IMR-90 (cell line): Measurements from ENCODE around the gene TTC23L. TPM values are rescaled to one million over a fixed set of nuclear protein-coding genes. Genes with fewer than 3 reads are reported as not detected.

Source experiments
- ATAC-seq: fragments of 200-7000 bp; cut with Tn5 transposase; 2 replicates; pipeline ENCODE4 v1.9.1; 2020; ENCODE audit warnings: low read depth, mild to moderate bottlenecking, moderate library complexity
- BruUV-seq: library from RNA; stranded (reverse); fragments of 400-500 nt; replicated peaks from 2 replicates; lab custom pipeline; 2021; lab: Mats Ljungman, UMichigan
- CTCF ChIA-PET: fragments of 300-600 bp; formaldehyde crosslinking; extraction: SDS; loops from one replicate; lab custom pipeline; 2021; ENCODE audit warnings: antibody characterized with exemption; lab: Yijun Ruan, JAX
- POLR2A ChIA-PET: fragments of 300-600 bp; sonication (Branson Sonifier 250); formaldehyde crosslinking; loops from one replicate; lab custom pipeline; 2022; ENCODE audit warnings: antibody characterized with exemption; ENCODE audit not compliant: unreplicated experiment; lab: Charles Lee
- DNase-seq: peaks from one replicate; pipeline ENCODE4 v3.0.0; 2013
- H2AFZ ChIP-seq: replicated peaks from 2 replicates; pipeline ENCODE3; 2013; ENCODE audit warnings: low read length, mild to moderate bottlenecking; ENCODE audit not compliant: poor library complexity
- H2AK5ac ChIP-seq: 2 replicates; pipeline ENCODE4 v1.6.1; 2013; ENCODE audit warnings: low read depth, low read length, inconsistent platforms
- H2AK9ac ChIP-seq: replicated peaks from 2 replicates; pipeline ENCODE3; 2013; ENCODE audit warnings: mild to moderate bottlenecking, low read depth, low read length, moderate library complexity; ENCODE audit not compliant: poor library complexity
- H2BK120ac ChIP-seq: 2 replicates; pipeline ENCODE4 v1.6.1; 2013; ENCODE audit warnings: low read depth, low read length, inconsistent platforms
- H2BK15ac ChIP-seq: 3 replicates; pipeline ENCODE4 v1.6.1; 2013; ENCODE audit warnings: low read depth, low read length, inconsistent platforms
- H2BK20ac ChIP-seq: 2 replicates; pipeline ENCODE4 v1.6.1; 2013; ENCODE audit warnings: low read depth, mild to moderate bottlenecking, inconsistent platforms, low read length, moderate library complexity
- H2BK5ac ChIP-seq: 2 replicates; pipeline ENCODE4 v1.6.1; 2013; ENCODE audit warnings: mild to moderate bottlenecking, low read depth, low read length, inconsistent platforms; ENCODE audit not compliant: poor library complexity, severe bottlenecking
- H3K14ac ChIP-seq: replicated peaks from 2 replicates; pipeline ENCODE4 v1.6.1; 2013; ENCODE audit warnings: low read depth, low read length, inconsistent platforms
- H3K18ac ChIP-seq: 2 replicates; pipeline ENCODE4 v1.6.1; 2013; ENCODE audit warnings: low read depth, low read length, control low read depth
- H3K23ac ChIP-seq: 2 replicates; pipeline ENCODE4 v1.6.1; 2013; ENCODE audit warnings: low read depth, low read length, inconsistent platforms
- H3K27ac ChIP-seq: 2 replicates; pipeline ENCODE4 v1.5.1; 2013; ENCODE audit warnings: mild to moderate bottlenecking, control low read depth, low read length; ENCODE audit not compliant: insufficient read depth
- H3K27me3 ChIP-seq: 2 replicates; pipeline ENCODE4 v1.6.1; 2013; ENCODE audit warnings: low read length; ENCODE audit not compliant: control insufficient read depth, insufficient read depth
- H3K36me3 ChIP-seq: 2 replicates; pipeline ENCODE4 v1.6.1; 2013; ENCODE audit warnings: low read length, mixed read lengths; ENCODE audit not compliant: control insufficient read depth, insufficient read depth
- H3K4ac ChIP-seq: 2 replicates; pipeline ENCODE4 v1.6.1; 2013; ENCODE audit warnings: low read depth, low read length, inconsistent platforms
- H3K4me1 ChIP-seq: 2 replicates; pipeline ENCODE4 v1.6.1; 2013; ENCODE audit warnings: low read length, mixed read lengths; ENCODE audit not compliant: control insufficient read depth, insufficient read depth
- H3K4me2 ChIP-seq: 2 replicates; pipeline ENCODE4 v1.6.1; 2013; ENCODE audit warnings: low read depth, mild to moderate bottlenecking, control low read depth, low read length, moderate library complexity
- H3K4me3 ChIP-seq: 2 replicates; pipeline ENCODE4 v1.5.1; 2013; ENCODE audit warnings: low read depth, mild to moderate bottlenecking, control low read depth, low read length, moderate library complexity; ENCODE audit not compliant: insufficient read depth
- H3K56ac ChIP-seq: 2 replicates; pipeline ENCODE4 v1.6.1; 2013; ENCODE audit warnings: low read length, inconsistent platforms; ENCODE audit not compliant: insufficient read depth; ENCODE audit errors: extremely low read depth
- H3K79me1 ChIP-seq, 2 experiments: 2 replicates each; pipeline ENCODE4 v1.6.1; 2013; ENCODE audit warnings: low read length in 2 of 2, inconsistent platforms in 1 of 2, low read depth in 1 of 2
- H3K9ac ChIP-seq: 2 replicates; pipeline ENCODE4 v1.6.1; 2013; ENCODE audit warnings: low read depth, low read length, control low read depth
- H3K9me1 ChIP-seq: 2 replicates; pipeline ENCODE4 v1.6.1; 2013; ENCODE audit warnings: low read length, inconsistent platforms; ENCODE audit not compliant: insufficient read depth
- H3K9me3 ChIP-seq: 2 replicates; pipeline ENCODE4 v1.6.1; 2013; ENCODE audit warnings: low read length; ENCODE audit not compliant: control insufficient read depth, insufficient read depth
- H4K20me1 ChIP-seq: 2 replicates; pipeline ENCODE4 v1.6.1; 2013; ENCODE audit warnings: low read length, inconsistent platforms; ENCODE audit not compliant: insufficient read depth
- H4K5ac ChIP-seq: 2 replicates; pipeline ENCODE4 v1.6.1; 2013; ENCODE audit warnings: mild to moderate bottlenecking, low read depth, low read length, control low read depth
- H4K8ac ChIP-seq, 2 experiments: 2 replicates each; pipeline ENCODE4 v1.6.1; 2013; ENCODE audit warnings: low read depth in 2 of 2, low read length in 2 of 2, control low read depth in 1 of 2, inconsistent platforms in 1 of 2
- H4K91ac ChIP-seq: 2 replicates; pipeline ENCODE4 v1.6.1; 2013; ENCODE audit warnings: low read depth, low read length, inconsistent platforms; ENCODE audit not compliant: insufficient read depth
- CEBPB ChIP-seq: IDR thresholded peaks from 2 replicates; pipeline ENCODE4 v1.6.1; 2012; ENCODE audit warnings: low read depth, low read length, improper control_type of control experiment
- ELK1 ChIP-seq: fragments of 150-350 bp; IDR thresholded peaks from 2 replicates; pipeline ENCODE4 v1.6.1; 2016; ENCODE audit warnings: low read depth, mild to moderate bottlenecking, low read length, moderate library complexity, borderline replicate concordance
- MAZ ChIP-seq: IDR thresholded peaks from 2 replicates; pipeline ENCODE4 v1.6.1; 2012; ENCODE audit warnings: low read depth, mild to moderate bottlenecking, low read length, improper control_type of control experiment, moderate library complexity, borderline replicate concordance
- MXI1 ChIP-seq: IDR thresholded peaks from 2 replicates; pipeline ENCODE4 v1.6.1; 2012; ENCODE audit warnings: low read depth, mild to moderate bottlenecking, low read length, moderate library complexity, borderline replicate concordance
- NFE2L2 ChIP-seq: fragments of 150-350 bp; IDR thresholded peaks from 2 replicates; pipeline ENCODE4 v1.6.1; 2016; ENCODE audit warnings: low read depth, mild to moderate bottlenecking, low read length
- POLR2A ChIP-seq: IDR thresholded peaks from 2 replicates; pipeline ENCODE4 v1.6.1; 2012; ENCODE audit warnings: mild to moderate bottlenecking, low read depth, low read length
- RAD21 ChIP-seq: IDR thresholded peaks from 2 replicates; pipeline ENCODE4 v1.6.1; 2012; ENCODE audit warnings: low read length, improper control_type of control experiment
- RCOR1 ChIP-seq: IDR thresholded peaks from 2 replicates; pipeline ENCODE4 v1.6.1; 2012; ENCODE audit warnings: mild to moderate bottlenecking, low read length, improper control_type of control experiment; ENCODE audit not compliant: insufficient replicate concordance
- RFX5 ChIP-seq: IDR thresholded peaks from 2 replicates; pipeline ENCODE4 v1.8.0; 2012; ENCODE audit warnings: low read depth, mild to moderate bottlenecking, low read length, moderate library complexity
- WGBS, 2 experiments: methylation state at CpG; one replicate each; pipeline versions ENCODE4 v1.1.5 to v1.1.7; 2013; ENCODE audit warnings: missing lambda C conversion rate in 2 of 2; ENCODE audit not compliant: insufficient read length in 1 of 2; ENCODE audit errors: extremely low coverage in 2 of 2; 5-methylcytosine and 5-hydroxymethylcytosine counted together
- dilution Hi-C: fragments of 300-500 bp; cut with HindIII; formaldehyde crosslinking; loops from one replicate; pipeline ENCODE4 v1.14.3; 2018; ENCODE audit warnings: low sequenced_read_pairs; ENCODE audit not compliant: unreplicated experiment
- in situ Hi-C: fragments of 300-500 bp; cut with MboI; formaldehyde crosslinking; loops from 3 replicates; pipeline ENCODE4 v1.14.3; 2019; ENCODE audit warnings: low sequenced_read_pairs, inconsistent platforms, mixed read lengths
- intact Hi-C: fragments of 100-400 bp; cut with micrococcal nuclease; formaldehyde crosslinking; loops from 2 replicates; pipeline ENCODE4 v1.10.0; 2022
- polyA plus RNA-seq, 3 experiments: library from polyadenylated mRNA; depleted of rRNA; stranded (reverse); fragments of >200 nt; gene quantifications; 2 replicates each; pipeline ENCODE4 v1.2.3, GENCODE V29; 2012; ENCODE audit warnings: low replicate concordance in 1 of 3
- total RNA-seq: library from RNA; depleted of rRNA; stranded (reverse); fragments of >200 nt; gene quantifications from 2 replicates; pipeline ENCODE4 v1.2.3, GENCODE V29; 2012

The TTC23L gene
- total and polyA plus RNA-seq, 2 of the 4 experiments (the other 2 are of a cell fraction): under 0.01 TPM; not detected in 1

- peaks cover 51% of the 10 kb centered on the region for H3K36me3 ChIP-seq
- no peak overlapping the region for H3K18ac ChIP-seq
- H2AK5ac ChIP-seq: no peak overlapping the region
- no CpG with 5 or more reads among the region's 5 CpGs for WGBS, 2 experiments
- H4K20me1 ChIP-seq: peaks cover 32% of the 10 kb centered on the region
- H2BK5ac ChIP-seq: no peak overlapping the region
- no peak overlapping the region for H3K4me2 ChIP-seq
- H3K23ac ChIP-seq: no peak overlapping the region
- in situ Hi-C loops: no loop called here
- H3K56ac ChIP-seq: no peak overlapping the region
- intact Hi-C loops: no loop called here
- no peak overlapping the region for H2BK20ac ChIP-seq
- peaks cover 61 to 76% of the 10 kb centered on the region in 2 experiments for H3K79me1 ChIP-seq
- TF ChIP-seq ELK1: no peak
- TF ChIP-seq RFX5: no peak
- TF ChIP-seq MAZ: no peak
- no peak for TF ChIP-seq NFE2L2
- TF ChIP-seq RAD21: no peak
- no peak for TF ChIP-seq MXI1
- no peak for TF ChIP-seq RCOR1
- TF ChIP-seq CEBPB: no peak
- TF ChIP-seq POLR2A: no peak
- no peak overlapping the region for H3K27ac ChIP-seq
- dilution Hi-C loops: no loop called here
- peaks cover 2% of the 10 kb centered on the region; the same call in 1 of the 2 replicates for H3K4me1 ChIP-seq
- H4K8ac ChIP-seq: no peak overlapping the region
- no peak overlapping the region for H2BK15ac ChIP-seq
- no peak overlapping the region for H3K4ac ChIP-seq
- no peak overlapping the region for H3K9ac ChIP-seq
- peaks cover 25% of the 10 kb centered on the region for H3K9me1 ChIP-seq
- H2AFZ ChIP-seq: no peak overlapping the region
- no peak overlapping the region for H3K14ac ChIP-seq
- H4K5ac ChIP-seq: peak overlapping the region; percentile 33; the same call in 1 of the 2 replicates
- H3K4me3 ChIP-seq: no peak overlapping the region
- no TSS peak for BruUV-seq
- no peaks in the 10 kb centered on the region for H3K27me3 ChIP-seq
- ChIA-PET CTCF (no interaction called here), POLR2A (no interaction called here)
- H2AK9ac ChIP-seq: no peak overlapping the region
- DNase-seq (no peak), ATAC-seq (no peak)
- no peaks in the 10 kb centered on the region for H3K9me3 ChIP-seq
- no peak overlapping the region for H4K91ac ChIP-seq
- H2BK120ac ChIP-seq: no peak overlapping the region
These were observed 34.1 kb upstream of the TTC23L start for GRCh38 chr5:34804913-34805312.
